Measurements from ENCODE around the gene USH1G.

The USH1G gene

GRCh38 chr17:74968361-74968780 is 45.3 kb upstream of the USH1G start:
- Histone ChIP-seq H3K27ac (no peak overlapping the region), H3K27me3 (peaks cover 62% of the 10 kb centered on the region), H3K4me1 (ENCODE audit: control insufficient read depth in 1 of 2, insufficient read depth in 1 of 2, low read depth in 1 of 2, low read length in 1 of 2) (peaks cover 3 to 15% of the 10 kb centered on the region in 2 experiments), H3K4me3 (ENCODE audit: low read depth in 1 of 2, low read length in 1 of 2) (no peak overlapping the region), H3K9me3 (no peaks in the 10 kb centered on the region), H3K36me3 (no peaks in the 10 kb centered on the region)
- no peak for TF ChIP-seq CTCF (IDR thresholded peaks at IDR 0.05)

GRCh38 chr17:74964988-74965622 is 42.0 kb upstream of the USH1G start:
- Histone ChIP-seq H3K27me3 (peaks cover 39% of the 10 kb centered on the region), H3K4me1 (ENCODE audit: control insufficient read depth in 1 of 2, insufficient read depth in 1 of 2, low read depth in 1 of 2, low read length in 1 of 2) (peaks cover 0 to 6% of the 10 kb centered on the region in 2 experiments), H3K27ac (no peak overlapping the region), H3K9me3 (no peaks in the 10 kb centered on the region), H3K4me3 (ENCODE audit: low read depth in 1 of 2, low read length in 1 of 2) (no peak overlapping the region), H3K36me3 (no peaks in the 10 kb centered on the region)
- no peak for TF ChIP-seq CTCF (IDR thresholded peaks at IDR 0.05)

DNA sequence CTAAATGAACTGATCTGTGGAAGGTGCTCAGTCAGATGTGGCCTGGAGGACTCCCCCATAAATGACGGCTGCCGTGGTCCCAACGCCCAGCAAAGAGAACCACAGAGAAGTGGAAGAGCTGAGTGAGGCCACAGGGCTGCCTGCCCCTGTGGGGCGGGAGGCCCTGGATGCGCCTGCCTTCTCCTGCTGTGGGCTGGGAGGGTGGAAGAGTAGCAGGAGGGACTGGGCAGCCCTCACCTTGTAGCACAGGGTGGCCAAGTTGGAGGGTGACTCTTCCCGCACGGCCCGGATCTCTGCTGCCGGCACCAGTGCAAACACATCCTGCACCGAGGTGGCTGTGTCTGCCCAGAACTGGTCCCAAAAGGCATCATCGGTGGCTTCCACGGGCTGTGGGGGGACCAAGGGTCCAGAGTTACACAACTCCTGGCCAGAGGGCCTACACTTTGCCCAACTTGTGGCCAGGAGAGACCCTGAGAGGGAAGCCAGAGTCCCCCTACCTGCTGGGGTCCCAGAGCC is 41.2 kb upstream of the USH1G start:
- H3K4me3 ChIP-seq (ENCODE audit: low read depth in 1 of 2, low read length in 1 of 2), result no peak overlapping the region
- H3K27me3 ChIP-seq, result peaks cover 44% of the 10 kb centered on the region
- no peaks in the 10 kb centered on the region for H3K36me3 ChIP-seq
- no peaks in the 10 kb centered on the region for H3K9me3 ChIP-seq
- TF ChIP-seq CTCF (IDR thresholded peaks at IDR 0.05), result no peak
- H3K4me1 ChIP-seq (ENCODE audit: control insufficient read depth in 1 of 2, insufficient read depth in 1 of 2, low read depth in 1 of 2, low read length in 1 of 2), result peaks cover 0 to 6% of the 10 kb centered on the region in 2 experiments
- no peak overlapping the region for H3K27ac ChIP-seq

GRCh38 chr17:74963656-74964055 is 40.6 kb upstream of the USH1G start:
- H3K27ac ChIP-seq, result no peak overlapping the region
- H3K4me3 ChIP-seq (ENCODE audit: low read depth in 1 of 2, low read length in 1 of 2), result no peak overlapping the region

GRCh38 chr17:74962622-74963394 is 39.8 kb upstream of the USH1G start:
- H3K9me3 ChIP-seq, result no peaks in the 10 kb centered on the region
- no peak for TF ChIP-seq CTCF (IDR thresholded peaks at IDR 0.05)
- no peak overlapping the region for H3K27ac ChIP-seq
- H3K27me3 ChIP-seq, result peaks cover 49% of the 10 kb centered on the region
- no peak overlapping the region for H3K4me3 ChIP-seq (ENCODE audit: low read depth in 1 of 2, low read length in 1 of 2)
- H3K36me3 ChIP-seq, result no peaks in the 10 kb centered on the region
- H3K4me1 ChIP-seq (ENCODE audit: control insufficient read depth in 1 of 2, insufficient read depth in 1 of 2, low read depth in 1 of 2, low read length in 1 of 2), result peaks cover 0 to 6% of the 10 kb centered on the region in 2 experiments

More at GRCh38 chr17:74963656-74964055, 40.6 kb upstream of the USH1G start:
- Histone ChIP-seq H3K9me3 (no peaks in the 10 kb centered on the region), H3K36me3 (no peaks in the 10 kb centered on the region), H3K27me3 (peaks cover 47% of the 10 kb centered on the region), H3K4me1 (ENCODE audit: control insufficient read depth in 1 of 2, insufficient read depth in 1 of 2, low read depth in 1 of 2, low read length in 1 of 2) (peaks cover 0 to 6% of the 10 kb centered on the region in 2 experiments)
- TF ChIP-seq CTCF (IDR thresholded peaks at IDR 0.05), result no peak
